Pancreas (tissue), 10 donors: Measurements from ENCODE around the gene LGALS7. TPM values are rescaled to one million over a fixed set of nuclear protein-coding genes. Genes with fewer than 3 reads are reported as not detected.

Experiments
- ATAC-seq, 4 donors: fragments of 200-7000 bp; cut with Tn5 transposase; one replicate each; pipeline versions ENCODE4 v1.8.0 to v1.9.1; 2020; ENCODE audit warnings: mild to moderate bottlenecking in 4 of 4, moderate library complexity in 4 of 4
- DNase-seq, 6 donors: peaks; one replicate each; pipeline ENCODE4 v3.0.0-alpha.2; 2020
- FAIRE-seq: peaks from 2 replicates; lab custom pipeline; 2012; peaks lifted over from hg19 to GRCh38; lab: Jason Lieb, UNC
- H3K27ac ChIP-seq, 4 donors: fragments of 200-600 bp; sonication (generic); 1 replicate in 3 of 4; 2 replicates in 1 of 4; pipeline versions ENCODE4 v1.5.0 to v1.8.0; 2020
- H3K27me3 ChIP-seq, 4 donors: fragments of 200-600 bp; one replicate each; pipeline ENCODE4 v1.8.0; 2021
- H3K36me3 ChIP-seq, 3 donors: fragments of 200-600 bp; sonication (generic) in 1 of 3; one replicate each; pipeline versions ENCODE4 v1.5.0 to v1.8.0; 2020 to 2021
- H3K4me1 ChIP-seq, 3 donors: fragments of 200-600 bp; one replicate each; pipeline ENCODE4 v1.8.0; 2021
- H3K4me3 ChIP-seq, 4 donors: fragments of 200-600 bp; sonication (generic) in 2 of 4; one replicate each; pipeline versions ENCODE4 v1.5.0 to v1.8.0; 2020 to 2021
- H3K9me3 ChIP-seq, 4 donors: fragments of 200-600 bp; one replicate each; pipeline ENCODE4 v1.8.0; 2021
- CTCF ChIP-seq, 4 donors: fragments of 200-600 bp; sonication (generic) in 3 of 4; IDR thresholded peaks; one replicate each; pipeline versions ENCODE4 v1.5.0 to v1.8.0; 2021; ENCODE audit warnings: antibody characterized with exemption in 4 of 4
- WGBS, 2 donors: extraction: QIAGEN DNeasy Blood & Tissue Kit; methylation state at CpG; one replicate each; pipeline ENCODE4 v1.1.7; 2013; 5-methylcytosine and 5-hydroxymethylcytosine counted together
- intact Hi-C, 3 donors: fragments of 100-400 bp; cut with DNase I; formaldehyde crosslinking; loops; one replicate each; pipeline versions ENCODE4 v1.11.1 to v1.14.2; 2022
- polyA plus RNA-seq, 2 donors: library from polyadenylated mRNA; stranded (reverse); fragments of 200-250 nt; gene quantifications; one replicate each; pipeline ENCODE4 v1.2.3, GENCODE V29; 2013
- total RNA-seq, 6 donors: library from RNA; stranded (reverse); fragmentation: NEBNext Ultra II Directional in 4 of 6; extraction: Animal tissue kit (Norgen Biotek cat#: 25700) in 4 of 6; gene quantifications; one replicate each; pipeline versions ENCODE4 v1.2.1 to v1.2.4, GENCODE V29; 2021 to 2023
- donor health status: healthy with polysubstance abuse.
- donor health status: DM: no; HTN: no; CAD: no; lungs with moderate emphysema.
- donor health status: DM: no; HTN: no; CAD: no.
- donor health status: control.
- donor health status: control.
- donor health status: Bipolar disorder and iron deficiency.
- donor health status: DM: yes; HTN: yes; CAD: no.
- donor health status: DM: no; HTN: no; CAD: no.
- donor health status: DM: no; HTN: no; CAD: no.
- donor health status: DM: yes; HTN: yes; CAD: no.

LGALS7 gene
- total and polyA plus RNA-seq, 8 donors = not detected

- FAIRE-seq = no peak
- Histone ChIP-seq H3K4me3 (no peak overlapping the region), H3K36me3 (no peaks in the 10 kb centered on the region), H3K27ac (no peak overlapping the region), H3K9me3 (no peaks in the 10 kb centered on the region), H3K27me3 (no peaks in the 10 kb centered on the region), H3K4me1 (no peaks in the 10 kb centered on the region)
- DNase-seq = peak in 2 of 6 donors; percentile 41 to 66
- intact Hi-C loops = no loop called here
- ATAC-seq = no peak
- no peak for TF ChIP-seq CTCF (IDR thresholded peaks at IDR 0.05)
- 95 to 96% methylated on average over 21 of the region's 21 CpGs for WGBS, 2 donors
Observed at GRCh38 chr19:38737921-38738737, 35.2 kb downstream of the LGALS7 start.

GRCh38 chr19:38737281-38737865 lies 35.9 kb downstream of the LGALS7 start:
- DNase-seq = peak in 5 of 6 donors; percentile 33 to 67 (median 46)
- TF ChIP-seq CTCF (IDR thresholded peaks at IDR 0.05) = no peak
- no peak for ATAC-seq
- WGBS, 2 donors = 63 to 74% methylated on average over 18 to 22 of the region's 22 CpGs
- Histone ChIP-seq H3K9me3 (no peaks in the 10 kb centered on the region), H3K27me3 (no peaks in the 10 kb centered on the region), H3K4me1 (peaks cover 2 to 4% (median 4%) of the 10 kb centered on the region in 3 donors), H3K36me3 (no peaks in the 10 kb centered on the region), H3K4me3 (no peak overlapping the region), H3K27ac (peak overlapping the region in 1 of 4 donors; percentile 1)
- FAIRE-seq = no peak
- intact Hi-C loops = no loop called here

- no peak for FAIRE-seq
- TF ChIP-seq CTCF (IDR thresholded peaks at IDR 0.05) = no peak
- Histone ChIP-seq H3K9me3 (no peaks in the 10 kb centered on the region), H3K4me3 (peak overlapping the region in 3 of 4 donors; percentile 14 to 52 (median 44)), H3K36me3 (no peaks in the 10 kb centered on the region), H3K27me3 (no peaks in the 10 kb centered on the region), H3K27ac (peak overlapping the region; percentile 63 to 74 (median 66)), H3K4me1 (peaks cover 8 to 11% (median 11%) of the 10 kb centered on the region in 3 donors)
- WGBS, 2 donors = 17 to 18% methylated on average over 33 to 36 of the region's 36 CpGs
- peak; percentile 63 to 90 (median 82) for DNase-seq
- intact Hi-C loops = no loop called here
- ATAC-seq = peak; percentile 33 to 62 (median 50)
Observed at GRCh38 chr19:38736413-38737280, 36.7 kb downstream of the LGALS7 start.

GRCh38 chr19:38736036-38736412 lies 37.3 kb downstream of the LGALS7 start:
- Histone ChIP-seq H3K4me1 (peaks cover 15 to 17% (median 17%) of the 10 kb centered on the region in 3 donors), H3K36me3 (no peaks in the 10 kb centered on the region), H3K4me3 (peak overlapping the region in 3 of 4 donors; percentile 14 to 52 (median 44)), H3K27ac (peak overlapping the region; percentile 63 to 74 (median 66)), H3K9me3 (no peaks in the 10 kb centered on the region), H3K27me3 (no peaks in the 10 kb centered on the region)
- no peak for TF ChIP-seq CTCF (IDR thresholded peaks at IDR 0.05)
- no peak for FAIRE-seq
- intact Hi-C loops = no loop called here
- DNase-seq = peak; percentile 60 to 92 (median 76)
- ATAC-seq = peak; percentile 22 to 58 (median 46)
- WGBS, 2 donors = 1 to 7% methylated on average over 5 to 42 of the region's 42 CpGs
